ENCODE results near the gene TCEAL6. TPM values are rescaled to one million over a fixed set of nuclear protein-coding genes. Genes with fewer than 3 reads are reported as not detected.
"Not testable (repeated sequence)": the region's sequence is repeated elsewhere in the genome, so short reads cannot be mapped to it uniquely, and the experiment has no call there.

Gene TCEAL6
- total RNA-seq (not detected), polyA plus RNA-seq (ENCODE audit: insufficient read depth in 1 of 8, insufficient read length in 8 of 8, low replicate concordance in 1 of 8) (under 1 TPM in 2 of 8 donors, not detected in 6; 0.14 TPM)
- long read RNA-seq, donor 1 = 0 reads
- long read RNA-seq, donor 2 = 0 reads
- long read RNA-seq, donor 3 = 0 reads
- long read RNA-seq, donor 4 = 0 reads
- long read RNA-seq, donor 5 = 0 reads
- long read RNA-seq, donor 6 = 0 reads
- long read RNA-seq, donor 7 = 0 reads
- long read RNA-seq, donor 8 = 0 reads
- long read RNA-seq, donor 9 = 0 reads
- long read RNA-seq, donor 10 = 0 reads
- long read RNA-seq, donor 11 = 0 reads

- DNase-seq; H3K4me3 ChIP-seq (ENCODE audit: low read length); H3K9me3 ChIP-seq (replicated peaks; ENCODE audit: control insufficient read depth, low read depth, low read length); H3K36me3 ChIP-seq (ENCODE audit: control insufficient read depth, insufficient read depth, low read length); H3K27ac ChIP-seq (ENCODE audit: low read length); H3K4me1 ChIP-seq (ENCODE audit: control insufficient read depth, insufficient read depth, low read length): not testable (repeated sequence)
- peaks cover 24% of the 10 kb centered on the region for H3K27me3 ChIP-seq (ENCODE audit: control insufficient read depth, insufficient read depth, low read length)
- WGBS (ENCODE audit: insufficient coverage) = 3% methylated on average over 10 of the region's 31 CpGs
Measured at GRCh38 chrX:102142274-102142673, at the start of gene TCEAL6. TCEAL6 (minus strand) TSS chrX:102142481.

- Histone ChIP-seq H3K27me3 (ENCODE audit: control insufficient read depth, insufficient read depth, low read length) (peaks cover 4% of the 10 kb centered on the region), H3K36me3 (ENCODE audit: control insufficient read depth, insufficient read depth, low read length) (no peaks in the 10 kb centered on the region), H3K9me3 (replicated peaks; ENCODE audit: control insufficient read depth, low read depth, low read length) (peaks cover 6% of the 10 kb centered on the region), H3K4me3 (ENCODE audit: low read length) (no peak overlapping the region), H3K4me1 (ENCODE audit: control insufficient read depth, insufficient read depth, low read length) (no peaks in the 10 kb centered on the region), H3K27ac (ENCODE audit: low read length) (no peak overlapping the region)
- WGBS (ENCODE audit: insufficient coverage) = 57% methylated on average over 3 of the region's 7 CpGs
- DNase-seq = no peak
Measured at GRCh38 chrX:102185967-102186720, 43.9 kb upstream of the TCEAL6 start.

- no peaks in the 10 kb centered on the region for H3K4me1 ChIP-seq (ENCODE audit: control insufficient read depth, insufficient read depth, low read length)
- 28% methylated on average over 13 of the region's 15 CpGs for WGBS (ENCODE audit: insufficient coverage)
Measured at GRCh38 chrX:102155806-102156179, 13.5 kb upstream of the TCEAL6 start, which contains the start of gene BEX5. BEX5 (minus strand) TSS chrX:102155977; CDS start chrX:102154265, 1,712 bp downstream.

GRCh38 chrX:102154900-102155805 is 12.9 kb upstream of the TCEAL6 start:
- 53% methylated on average over 11 of the region's 32 CpGs for WGBS (ENCODE audit: insufficient coverage)
- no peak for DNase-seq
- H3K4me1 ChIP-seq (ENCODE audit: control insufficient read depth, insufficient read depth, low read length) = no peaks in the 10 kb centered on the region
- H3K27me3 ChIP-seq (ENCODE audit: control insufficient read depth, insufficient read depth, low read length) = peaks cover 21% of the 10 kb centered on the region
- H3K4me3 ChIP-seq (ENCODE audit: low read length) = peak overlapping the region; percentile 10
- no peaks in the 10 kb centered on the region for H3K9me3 ChIP-seq (replicated peaks; ENCODE audit: control insufficient read depth, low read depth, low read length)
- H3K36me3 ChIP-seq (ENCODE audit: control insufficient read depth, insufficient read depth, low read length) = no peaks in the 10 kb centered on the region
- no peak overlapping the region for H3K27ac ChIP-seq (ENCODE audit: low read length)

More at GRCh38 chrX:102155806-102156179, 13.5 kb upstream of the TCEAL6 start, which contains the start of gene BEX5:
- H3K27me3 ChIP-seq (ENCODE audit: control insufficient read depth, insufficient read depth, low read length) = peaks cover 21% of the 10 kb centered on the region
- no peaks in the 10 kb centered on the region for H3K36me3 ChIP-seq (ENCODE audit: control insufficient read depth, insufficient read depth, low read length)
- H3K9me3 ChIP-seq (replicated peaks; ENCODE audit: control insufficient read depth, low read depth, low read length) = no peaks in the 10 kb centered on the region
- no peak within 1 kb of the TSS for H3K27ac ChIP-seq (ENCODE audit: low read length)
- DNase-seq = peak; percentile 17
- H3K4me3 ChIP-seq (ENCODE audit: low read length) = peak within 1 kb of the TSS; percentile 10

GRCh38 chrX:102154218-102154860 is 12.1 kb upstream of the TCEAL6 start:
- no peak overlapping the region for H3K27ac ChIP-seq (ENCODE audit: low read length)
- H3K27me3 ChIP-seq (ENCODE audit: control insufficient read depth, insufficient read depth, low read length) = peaks cover 21% of the 10 kb centered on the region
- 10% methylated on average over 8 of the region's 11 CpGs for WGBS (ENCODE audit: insufficient coverage)
- DNase-seq = no peak
- no peak overlapping the region for H3K4me3 ChIP-seq (ENCODE audit: low read length)
- no peaks in the 10 kb centered on the region for H3K9me3 ChIP-seq (replicated peaks; ENCODE audit: control insufficient read depth, low read depth, low read length)
- H3K36me3 ChIP-seq (ENCODE audit: control insufficient read depth, insufficient read depth, low read length) = no peaks in the 10 kb centered on the region
- no peaks in the 10 kb centered on the region for H3K4me1 ChIP-seq (ENCODE audit: control insufficient read depth, insufficient read depth, low read length)

- WGBS (ENCODE audit: insufficient coverage) = 41% methylated on average over 9 of the region's 19 CpGs
- H3K27me3 ChIP-seq (ENCODE audit: control insufficient read depth, insufficient read depth, low read length) = peaks cover 24% of the 10 kb centered on the region
- DNase-seq; H3K36me3 ChIP-seq (ENCODE audit: control insufficient read depth, insufficient read depth, low read length); H3K4me3 ChIP-seq (ENCODE audit: low read length); H3K9me3 ChIP-seq (replicated peaks; ENCODE audit: control insufficient read depth, low read depth, low read length); H3K4me1 ChIP-seq (ENCODE audit: control insufficient read depth, insufficient read depth, low read length); H3K27ac ChIP-seq (ENCODE audit: low read length): not testable (repeated sequence)
Measured at GRCh38 chrX:102141631-102142030, 650 bp downstream of the TCEAL6 start.

GRCh38 chrX:102140876-102141275 is 1.4 kb downstream of the TCEAL6 start:
- 42% methylated on average over 11 of the region's 16 CpGs for WGBS (ENCODE audit: insufficient coverage)
- not testable (repeated sequence) for H3K4me3 ChIP-seq (ENCODE audit: low read length); H3K4me1 ChIP-seq (ENCODE audit: control insufficient read depth, insufficient read depth, low read length); H3K27ac ChIP-seq (ENCODE audit: low read length); DNase-seq; H3K9me3 ChIP-seq (replicated peaks; ENCODE audit: control insufficient read depth, low read depth, low read length); H3K36me3 ChIP-seq (ENCODE audit: control insufficient read depth, insufficient read depth, low read length)
- H3K27me3 ChIP-seq (ENCODE audit: control insufficient read depth, insufficient read depth, low read length) = peaks cover 24% of the 10 kb centered on the region

GRCh38 chrX:102138064-102138463 is 4.2 kb downstream of the TCEAL6 start:
- Histone ChIP-seq H3K36me3 (ENCODE audit: control insufficient read depth, insufficient read depth, low read length) (no peaks in the 10 kb centered on the region), H3K4me3 (ENCODE audit: low read length) (no peak overlapping the region), H3K27me3 (ENCODE audit: control insufficient read depth, insufficient read depth, low read length) (peaks cover 18% of the 10 kb centered on the region), H3K9me3 (replicated peaks; ENCODE audit: control insufficient read depth, low read depth, low read length) (no peaks in the 10 kb centered on the region), H3K27ac (ENCODE audit: low read length) (no peak overlapping the region), H3K4me1 (ENCODE audit: control insufficient read depth, insufficient read depth, low read length) (no peaks in the 10 kb centered on the region)
- DNase-seq = peak; percentile 7
- WGBS (ENCODE audit: insufficient coverage) = no CpG with 5 or more reads among the region's 4 CpGs

- Histone ChIP-seq H3K27ac (ENCODE audit: low read length) (no peak overlapping the region), H3K4me3 (ENCODE audit: low read length) (no peak overlapping the region), H3K36me3 (ENCODE audit: control insufficient read depth, insufficient read depth, low read length) (no peaks in the 10 kb centered on the region), H3K4me1 (ENCODE audit: control insufficient read depth, insufficient read depth, low read length) (no peaks in the 10 kb centered on the region), H3K27me3 (ENCODE audit: control insufficient read depth, insufficient read depth, low read length) (peaks cover 24% of the 10 kb centered on the region), H3K9me3 (replicated peaks; ENCODE audit: control insufficient read depth, low read depth, low read length) (no peaks in the 10 kb centered on the region)
- no CpG with 5 or more reads among the region's 1 CpG for WGBS (ENCODE audit: insufficient coverage)
- DNase-seq = no peak
Measured at GRCh38 chrX:102129473-102129872, 12.8 kb downstream of the TCEAL6 start.

All from muscle of leg (tissue), 16 donors.